D341Med (cell line): Measurements from ENCODE around the gene TBC1D30.

Experiments used
- DNase-seq: peaks from one replicate; pipeline ENCODE4 v3.0.0; 2012; ENCODE audit warnings: low spot score

The TBC1D30 gene

GRCh38 chr12:64860446-64860998 lies 36.1 kb downstream of the TBC1D30 start:
- no peak for DNase-seq

- DNase-seq = no peak
Measured at GRCh38 chr12:64864319-64864718, 39.9 kb downstream of the TBC1D30 start.

- DNase-seq = no peak
Measured at GRCh38 chr12:64875186-64875585, 50.7 kb downstream of the TBC1D30 start.

GRCh38 chr12:64876388-64877071 lies 52.1 kb downstream of the TBC1D30 start:
- no peak for DNase-seq

- DNase-seq = no peak
Measured at GRCh38 chr12:64877363-64878004, 53.0 kb downstream of the TBC1D30 start.

- DNase-seq = no peak
Measured at GRCh38 chr12:64882687-64883086, 58.2 kb downstream of the TBC1D30 start.

- peak; percentile 34 for DNase-seq
Measured at GRCh38 chr12:64883264-64884163, 59.1 kb downstream of the TBC1D30 start.

- no peak for DNase-seq
Measured at GRCh38 chr12:64884164-64884542, 59.7 kb downstream of the TBC1D30 start.

GRCh38 chr12:64884728-64885127 lies 60.3 kb downstream of the TBC1D30 start:
- DNase-seq = no peak

- DNase-seq = no peak
Measured at GRCh38 chr12:64889434-64890216, 65.2 kb downstream of the TBC1D30 start.

GRCh38 chr12:64890873-64891468 lies 66.5 kb downstream of the TBC1D30 start:
- peak; percentile 57 for DNase-seq

- no peak for DNase-seq
Measured at GRCh38 chr12:64891629-64892028, 67.2 kb downstream of the TBC1D30 start.

GRCh38 chr12:64892561-64892960 lies 68.1 kb downstream of the TBC1D30 start:
- DNase-seq = no peak

- no peak for DNase-seq
Measured at GRCh38 chr12:64893961-64894360, 69.5 kb downstream of the TBC1D30 start.

GRCh38 chr12:64894827-64895475 lies 70.5 kb downstream of the TBC1D30 start:
- no peak for DNase-seq

- DNase-seq = no peak
Measured at GRCh38 chr12:64895526-64895925, 71.1 kb downstream of the TBC1D30 start.

- no peak for DNase-seq
Measured at GRCh38 chr12:64900540-64900939, 76.1 kb downstream of the TBC1D30 start.

GRCh38 chr12:64903479-64904152 lies 79.2 kb downstream of the TBC1D30 start:
- no peak for DNase-seq

GRCh38 chr12:64907097-64907496 lies 82.7 kb downstream of the TBC1D30 start:
- no peak for DNase-seq

GRCh38 chr12:64909124-64909523 lies 84.7 kb downstream of the TBC1D30 start:
- no peak for DNase-seq
